Fibroblast of lung (primary cell): ENCODE data around the gene MYL2.

Experiments
- CTCF ChIP-seq, 2 donors: IDR thresholded peaks in 1 of 2; conservative IDR thresholded peaks in 1 of 2; 1 replicate in 1 of 2; 2 replicates in 1 of 2; pipeline ENCODE4 v1.5.1; 2011 to 2012; ENCODE audit warnings: low read length in 2 of 2, control low read depth in 1 of 2, inconsistent platforms in 1 of 2, low read depth in 1 of 2, mild to moderate bottlenecking in 1 of 2
- EZH2 ChIP-seq: IDR thresholded peaks from 2 replicates; pipeline ENCODE4 v1.5.1; 2012; ENCODE audit warnings: low read length, control low read depth, mild to moderate bottlenecking; ENCODE audit errors: missing control alignments

DNA sequence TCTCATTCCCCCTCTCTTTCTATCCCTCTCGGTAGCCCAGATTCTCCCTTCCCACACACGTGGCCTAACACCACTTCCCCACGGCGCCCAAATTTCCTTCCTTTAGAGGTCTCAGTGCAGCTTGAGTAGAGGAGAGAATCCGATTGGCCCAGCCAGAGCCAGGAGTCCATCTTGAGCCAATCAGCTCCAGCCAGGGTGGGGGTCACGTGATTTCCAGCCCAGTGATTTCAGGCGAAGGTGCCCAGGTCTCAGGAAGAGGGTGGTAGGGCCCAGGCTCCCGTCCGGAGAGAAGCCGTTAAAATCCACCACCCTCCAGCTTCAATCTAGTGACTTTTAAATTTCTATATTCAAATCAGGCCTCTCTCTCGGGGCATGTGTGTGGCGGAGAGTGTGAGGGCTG, 45.2 kb upstream of the MYL2 start:
- TF ChIP-seq CTCF (conservative IDR thresholded peaks at IDR 0.05 in 1 of 2, IDR thresholded peaks at IDR 0.05 in 1 of 2; ENCODE audit: low read depth in 1 of 2, low read length in 2 of 2): no peak
- no peak for TF ChIP-seq EZH2
